HEK293 (cell line): ENCODE results near the gene PARP1.

Experiments used
- CTCF ChIP-seq: fragments of 450-650 bp; formaldehyde crosslinking; IDR thresholded peaks from 2 replicates; pipeline ENCODE4 v1.5.1; 2016; ENCODE audit warnings: missing biosample characterization, missing genetic modification characterization
- PRDM6 ChIP-seq: fragments of 450-650 bp; formaldehyde crosslinking; IDR thresholded peaks from 2 replicates; pipeline ENCODE4 v1.5.1; 2017; ENCODE audit warnings: missing biosample characterization, missing genetic modification characterization
- ZNF148 ChIP-seq: fragments of 450-650 bp; formaldehyde crosslinking; IDR thresholded peaks from 2 replicates; pipeline ENCODE4 v1.5.0; 2017; ENCODE audit warnings: missing biosample characterization, missing genetic modification characterization, borderline replicate concordance
- ZNF184 ChIP-seq: fragments of 450-650 bp; IDR thresholded peaks from 2 replicates; pipeline ENCODE4 v1.5.1; 2018; ENCODE audit warnings: missing biosample characterization, mild to moderate bottlenecking, missing genetic modification characterization

GRCh38 chr1:226365831-226366231, 42.1 kb downstream of the PARP1 start:
- no peak for TF ChIP-seq CTCF (tag by site-specific recombination)
- no peak for TF ChIP-seq ZNF184 (tag by site-specific recombination)
- TF ChIP-seq PRDM6 (tag by site-specific recombination) = no peak
- no peak for TF ChIP-seq ZNF148 (tag by site-specific recombination)
